ENCODE measurements around the gene RBM15. TPM values are rescaled to one million over a fixed set of nuclear protein-coding genes. Genes with fewer than 3 reads are reported as not detected.

Gene RBM15
- total RNA-seq, 2 donors from 2014 or later, result 27.3 to 53.5 TPM

DNA sequence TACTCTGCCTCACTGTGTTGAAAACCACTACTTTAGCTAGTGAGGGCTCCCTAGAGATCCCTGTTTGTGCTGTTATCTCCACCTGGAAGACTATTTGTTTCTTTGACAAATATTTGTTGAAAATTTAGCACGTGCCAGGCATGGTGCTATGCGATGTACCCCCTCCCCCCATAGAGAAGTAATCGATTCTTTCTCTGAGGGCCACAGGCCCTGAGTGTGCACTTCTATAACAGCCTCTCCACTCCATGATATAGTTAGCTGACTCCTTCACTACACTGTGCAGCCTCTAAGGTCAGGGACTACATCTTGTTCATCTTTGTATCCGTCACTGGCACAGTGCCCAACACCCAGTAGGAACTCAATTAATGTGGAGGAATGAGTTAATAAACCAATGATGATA, 17.3 kb upstream of the RBM15 start:
- no peaks in the 10 kb centered on the region for H3K27me3 ChIP-seq (replicated peaks; ENCODE audit: insufficient read depth)

DNA sequence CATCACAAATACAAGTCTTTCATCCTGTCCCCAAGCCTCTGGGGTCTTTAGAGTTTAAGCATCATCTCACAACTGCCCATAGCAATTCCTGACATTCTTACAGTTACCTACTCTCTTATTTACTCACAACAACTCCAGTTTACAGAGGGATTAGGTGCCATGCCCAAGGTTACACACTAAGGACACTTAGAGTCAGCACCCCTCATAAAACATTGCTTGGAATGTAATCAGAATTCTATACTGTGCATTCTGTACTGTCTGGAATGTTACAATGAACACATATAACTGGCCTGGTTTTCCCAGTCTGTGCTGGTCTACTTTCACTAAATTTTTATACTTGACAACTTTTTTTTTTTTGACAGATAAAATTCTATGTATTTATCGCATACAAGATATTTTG, 14.5 kb upstream of the RBM15 start:
- ATAC-seq (ENCODE audit: insufficient number of reproducible peaks, low FRiP score, low read depth) (no peak), DNase-seq (ENCODE audit: low spot score) (no peak)
- no peak overlapping the region for H3K4me3 ChIP-seq
- TF ChIP-seq, protein P1, sequence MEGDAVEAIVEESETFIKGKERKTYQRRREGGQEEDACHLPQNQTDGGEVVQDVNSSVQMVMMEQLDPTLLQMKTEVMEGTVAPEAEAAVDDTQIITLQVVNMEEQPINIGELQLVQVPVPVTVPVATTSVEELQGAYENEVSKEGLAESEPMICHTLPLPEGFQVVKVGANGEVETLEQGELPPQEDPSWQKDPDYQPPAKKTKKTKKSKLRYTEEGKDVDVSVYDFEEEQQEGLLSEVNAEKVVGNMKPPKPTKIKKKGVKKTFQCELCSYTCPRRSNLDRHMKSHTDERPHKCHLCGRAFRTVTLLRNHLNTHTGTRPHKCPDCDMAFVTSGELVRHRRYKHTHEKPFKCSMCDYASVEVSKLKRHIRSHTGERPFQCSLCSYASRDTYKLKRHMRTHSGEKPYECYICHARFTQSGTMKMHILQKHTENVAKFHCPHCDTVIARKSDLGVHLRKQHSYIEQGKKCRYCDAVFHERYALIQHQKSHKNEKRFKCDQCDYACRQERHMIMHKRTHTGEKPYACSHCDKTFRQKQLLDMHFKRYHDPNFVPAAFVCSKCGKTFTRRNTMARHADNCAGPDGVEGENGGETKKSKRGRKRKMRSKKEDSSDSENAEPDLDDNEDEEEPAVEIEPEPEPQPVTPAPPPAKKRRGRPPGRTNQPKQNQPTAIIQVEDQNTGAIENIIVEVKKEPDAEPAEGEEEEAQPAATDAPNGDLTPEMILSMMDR (IDR thresholded peaks at IDR 0.05), result no peak
- H3K9me3 ChIP-seq, result no peaks in the 10 kb centered on the region
- H3K4me1 ChIP-seq (ENCODE audit: control insufficient read depth in 1 of 2, low read depth in 2 of 2), result no peaks in the 10 kb centered on the region
- no peak overlapping the region for H3K27ac ChIP-seq
- no peaks in the 10 kb centered on the region for H3K27me3 ChIP-seq (replicated peaks; ENCODE audit: insufficient read depth)
- no peaks in the 10 kb centered on the region for H3K36me3 ChIP-seq

More for the DNA sequence above, 17.3 kb upstream of the RBM15 start:
- H3K4me1 ChIP-seq (ENCODE audit: control insufficient read depth in 1 of 2, low read depth in 2 of 2), result no peaks in the 10 kb centered on the region
- no peak overlapping the region for H3K4me3 ChIP-seq
- H3K27ac ChIP-seq, result no peak overlapping the region
- TF ChIP-seq, protein P1 (IDR thresholded peaks at IDR 0.05), result no peak
- ATAC-seq (ENCODE audit: insufficient number of reproducible peaks, low FRiP score, low read depth) (no peak), DNase-seq (ENCODE audit: low spot score) (no peak)
- H3K36me3 ChIP-seq, result no peaks in the 10 kb centered on the region
- H3K9me3 ChIP-seq, result no peaks in the 10 kb centered on the region

DNA sequence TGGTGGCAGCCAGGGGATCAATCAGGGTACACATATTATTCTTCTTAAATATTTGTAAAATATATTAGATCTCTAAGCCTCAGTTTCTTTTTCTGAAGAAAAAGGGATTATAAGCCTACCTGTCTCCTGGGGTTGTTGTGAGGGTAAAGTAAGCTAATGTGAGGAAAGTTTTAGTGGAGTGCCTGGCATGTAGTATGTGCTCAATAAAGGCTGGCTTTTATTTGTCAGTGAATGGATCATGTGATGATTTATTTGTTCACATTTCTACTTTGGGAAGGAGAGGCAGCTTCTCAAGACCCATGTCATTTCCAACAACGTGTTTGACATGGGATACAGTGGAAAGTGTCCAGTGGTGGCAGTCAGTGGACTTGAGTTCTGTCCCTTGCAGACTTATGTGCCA, 12.4 kb upstream of the RBM15 start:
- H3K27ac ChIP-seq, result no peak overlapping the region
- H3K27me3 ChIP-seq (replicated peaks; ENCODE audit: insufficient read depth), result no peaks in the 10 kb centered on the region
- H3K36me3 ChIP-seq, result no peaks in the 10 kb centered on the region
- DNase-seq (ENCODE audit: low spot score) (no peak), ATAC-seq (ENCODE audit: insufficient number of reproducible peaks, low FRiP score, low read depth) (no peak)
- no peaks in the 10 kb centered on the region for H3K9me3 ChIP-seq
- H3K4me1 ChIP-seq (ENCODE audit: control insufficient read depth in 1 of 2, low read depth in 2 of 2), result no peaks in the 10 kb centered on the region
- H3K4me3 ChIP-seq, result no peak overlapping the region
- TF ChIP-seq, protein P1 (IDR thresholded peaks at IDR 0.05), result no peak

DNA sequence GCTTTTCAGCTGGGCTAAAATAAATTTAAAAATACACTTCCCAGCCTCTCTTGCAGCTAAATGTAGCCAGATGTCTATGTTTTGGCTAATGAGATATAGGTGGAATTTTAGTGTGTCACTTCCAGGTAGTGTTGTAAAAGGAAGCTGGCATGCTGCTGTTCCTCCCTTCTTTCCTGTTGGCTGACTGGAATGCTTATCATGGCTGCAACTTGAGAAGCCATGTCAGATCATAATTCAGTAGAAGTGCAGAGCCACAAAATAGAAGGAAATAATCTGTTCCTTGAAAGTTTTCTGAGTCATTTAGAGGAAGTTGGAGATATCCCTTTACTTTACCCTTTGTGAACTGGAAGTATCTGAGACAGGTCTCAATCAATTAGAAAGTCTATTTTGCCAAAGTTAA, 10.9 kb upstream of the RBM15 start:
- Histone ChIP-seq H3K4me1 (ENCODE audit: control insufficient read depth in 1 of 2, low read depth in 2 of 2) (no peaks in the 10 kb centered on the region), H3K27me3 (replicated peaks; ENCODE audit: insufficient read depth) (no peaks in the 10 kb centered on the region), H3K36me3 (no peaks in the 10 kb centered on the region), H3K4me3 (no peak overlapping the region), H3K9me3 (no peaks in the 10 kb centered on the region), H3K27ac (no peak overlapping the region)
- ATAC-seq (ENCODE audit: insufficient number of reproducible peaks, low FRiP score, low read depth) (no peak), DNase-seq (ENCODE audit: low spot score) (no peak)
- TF ChIP-seq, protein P1 (IDR thresholded peaks at IDR 0.05), result no peak

DNA sequence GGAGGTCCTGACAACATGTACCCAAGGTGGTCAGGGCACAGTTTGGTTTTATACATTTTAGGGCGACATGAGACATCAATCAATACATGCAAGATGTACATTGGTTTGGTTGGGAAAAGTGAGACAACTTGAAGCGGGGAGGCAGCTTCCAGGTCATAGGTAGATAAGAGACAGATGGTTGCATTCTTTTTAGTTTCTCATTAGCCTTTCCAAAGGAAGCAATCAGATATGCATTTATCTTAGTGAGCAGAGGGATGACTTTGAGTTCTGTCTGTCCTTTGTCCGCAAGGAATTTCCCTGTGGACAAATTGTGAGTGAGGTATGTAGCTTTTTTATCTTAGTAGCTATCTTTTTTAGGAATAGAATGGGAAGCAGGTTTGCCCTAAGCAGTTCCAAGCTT, 10.5 kb upstream of the RBM15 start:
- H3K36me3 ChIP-seq, result no peaks in the 10 kb centered on the region

More for the DNA sequence above, 10.5 kb upstream of the RBM15 start:
- ATAC-seq (ENCODE audit: insufficient number of reproducible peaks, low FRiP score, low read depth), result no peak
- Histone ChIP-seq H3K4me3 (no peak overlapping the region), H3K27ac (no peak overlapping the region), H3K9me3 (no peaks in the 10 kb centered on the region), H3K4me1 (ENCODE audit: control insufficient read depth in 1 of 2, low read depth in 2 of 2) (no peaks in the 10 kb centered on the region), H3K27me3 (replicated peaks; ENCODE audit: insufficient read depth) (no peaks in the 10 kb centered on the region)
- TF ChIP-seq, protein P1 (IDR thresholded peaks at IDR 0.05), result no peak
- no peak for DNase-seq (ENCODE audit: low spot score)
